Stimulated activated CD4-positive, alpha-beta T cell treated with anti-CD3 and anti-CD28 coated beads, Interleukin-4, amount 100 ng/mL, for 4 hours (primary cell): ENCODE data around the gene EGR4.

Source experiments
- DNase-seq, 2 experiments: peaks; one replicate each; pipeline ENCODE4 v3.0.0-alpha.2; 2020

EGR4 gene

GRCh38 chr2:73244580-73244979 is 48.8 kb downstream of the EGR4 start:
- DNase-seq, result no peak

GRCh38 chr2:73243884-73244570 is 49.3 kb downstream of the EGR4 start:
- DNase-seq, result no peak
